Neural progenitor cell (in vitro differentiated cells): ENCODE data around the gene CLDN3. TPM values are rescaled to one million over a fixed set of nuclear protein-coding genes. Genes with fewer than 3 reads are reported as not detected.

Experiments
- DNase-seq: peaks from one replicate; pipeline ENCODE4 v3.0.0-alpha.2; 2016; ENCODE audit warnings: low spot score
- H2AFZ ChIP-seq: fragments of 200-600 bp; sonication (generic); replicated peaks from 2 replicates; pipeline ENCODE4 v1.6.1; 2016; ENCODE audit warnings: antibody characterized with exemption
- H3F3A ChIP-seq: fragments of 200-600 bp; sonication (generic); 2 replicates; pipeline ENCODE4 v1.6.1; 2016; ENCODE audit warnings: antibody characterized with exemption, low read depth
- H3K27ac ChIP-seq: fragments of 200-600 bp; sonication (generic); 2 replicates; pipeline ENCODE4 v1.5.1; 2016; ENCODE audit warnings: mild to moderate bottlenecking
- H3K27me3 ChIP-seq: fragments of 200-600 bp; sonication (generic); 2 replicates; pipeline ENCODE4 v1.6.1; 2016; ENCODE audit warnings: mild to moderate bottlenecking, moderate library complexity
- H3K36me3 ChIP-seq: fragments of 200-600 bp; sonication (generic); 2 replicates; pipeline ENCODE4 v1.5.1; 2016
- H3K4me1 ChIP-seq: fragments of 200-600 bp; sonication (generic); 2 replicates; pipeline ENCODE4 v1.6.1; 2016; ENCODE audit warnings: mixed run types
- H3K4me2 ChIP-seq: fragments of 200-600 bp; sonication (generic); 2 replicates; pipeline ENCODE4 v1.6.1; 2016
- H3K4me3 ChIP-seq: fragments of 200-600 bp; sonication (generic); 2 replicates; pipeline ENCODE4 v1.5.1; 2016
- H3K79me2 ChIP-seq: fragments of 200-600 bp; sonication (generic); 2 replicates; pipeline ENCODE4 v1.6.1; 2016; ENCODE audit warnings: low read depth
- H3K9ac ChIP-seq: fragments of 200-600 bp; sonication (generic); 2 replicates; pipeline ENCODE4 v1.6.1; 2016
- H3K9me3 ChIP-seq: fragments of 200-600 bp; sonication (generic); 2 replicates; pipeline ENCODE4 v1.5.1; 2016; ENCODE audit warnings: low read depth
- H4K20me1 ChIP-seq: fragments of 200-600 bp; sonication (generic); 2 replicates; pipeline ENCODE4 v1.6.1; 2016; ENCODE audit warnings: low read depth
- H3K27ac Mint-ChIP-seq: 3 replicates; pipeline ENCODE4 v1.8.0; 2021; ENCODE audit warnings: mixed read lengths
- H3K27me3 Mint-ChIP-seq: 2 replicates; pipeline ENCODE4 v1.8.0; 2022; ENCODE audit warnings: low read depth, mild to moderate bottlenecking, inconsistent platforms, moderate library complexity, mixed read lengths; ENCODE audit not compliant: insufficient read depth
- H3K36me3 Mint-ChIP-seq: 3 replicates; pipeline ENCODE4 v1.8.0; 2021; ENCODE audit warnings: mixed read lengths
- H3K4me1 Mint-ChIP-seq: 3 replicates; pipeline ENCODE4 v1.8.0; 2021; ENCODE audit warnings: mixed read lengths
- H3K4me3 Mint-ChIP-seq: 3 replicates; pipeline ENCODE4 v1.8.0; 2021; ENCODE audit warnings: mild to moderate bottlenecking, moderate library complexity, mixed read lengths
- H3K9me3 Mint-ChIP-seq: 3 replicates; pipeline ENCODE4 v1.8.0; 2020; ENCODE audit warnings: mixed read lengths
- CTCF ChIP-seq: fragments of 200-600 bp; sonication (generic); IDR thresholded peaks from 2 replicates; pipeline ENCODE4 v1.5.1; 2017; ENCODE audit warnings: antibody characterized with exemption, mild to moderate bottlenecking
- EZH2 ChIP-seq: fragments of 200-600 bp; sonication (generic); IDR thresholded peaks from 2 replicates; pipeline ENCODE4 v1.6.1; 2017; ENCODE audit warnings: antibody characterized with exemption, mild to moderate bottlenecking, moderate library complexity
- EZH2phosphoT487 ChIP-seq: fragments of 200-600 bp; sonication (generic); IDR thresholded peaks from 2 replicates; pipeline ENCODE4 v1.6.1; 2017; ENCODE audit warnings: antibody characterized with exemption
- total RNA-seq: library from RNA; depleted of rRNA; stranded (reverse); fragments of >200 nt; gene quantifications from 2 replicates; pipeline ENCODE4 v1.2.3, GENCODE V29; 2015; ENCODE audit warnings: low replicate concordance

The CLDN3 gene
- total RNA-seq, 1 donor from 2014 or later, result 1.6 TPM

GRCh38 chr7:73735528-73735905 lies 34.6 kb downstream of the CLDN3 start:
- TF ChIP-seq EZH2phosphoT487 (no peak), EZH2 (no peak), CTCF (no peak)
- no peak overlapping the region for H3K4me3 Mint-ChIP-seq
- no peak overlapping the region for H3K4me3 ChIP-seq
- H3K27me3 ChIP-seq, result no peaks in the 10 kb centered on the region
- no peak for DNase-seq
- no peaks in the 10 kb centered on the region for H3K9me3 Mint-ChIP-seq
- peaks cover 3% of the 10 kb centered on the region for H3K36me3 Mint-ChIP-seq
- H3K4me1 ChIP-seq, result peaks cover 3% of the 10 kb centered on the region
- H3K79me2 ChIP-seq, result peaks cover 5% of the 10 kb centered on the region
- no peak overlapping the region for H2AFZ ChIP-seq
- H3K27ac ChIP-seq, result no peak overlapping the region
- H3K36me3 ChIP-seq, result no peaks in the 10 kb centered on the region
- no peak overlapping the region for H3K9ac ChIP-seq
- H3F3A ChIP-seq, result peaks cover 16% of the 10 kb centered on the region
- peaks cover 7% of the 10 kb centered on the region for H4K20me1 ChIP-seq
- peaks cover 11% of the 10 kb centered on the region for H3K27me3 Mint-ChIP-seq
- H3K4me1 Mint-ChIP-seq, result peaks cover 18% of the 10 kb centered on the region
- H3K9me3 ChIP-seq, result no peaks in the 10 kb centered on the region
- H3K27ac Mint-ChIP-seq, result no peak overlapping the region
- H3K4me2 ChIP-seq, result no peak overlapping the region

GRCh38 chr7:73734619-73735527 lies 35.2 kb downstream of the CLDN3 start:
- H3K4me1 ChIP-seq, result no peaks in the 10 kb centered on the region
- H2AFZ ChIP-seq, result no peak overlapping the region
- no peak overlapping the region for H3K4me3 ChIP-seq
- peaks cover 3% of the 10 kb centered on the region for H3K36me3 Mint-ChIP-seq
- peak overlapping the region; percentile 21 for H3K4me3 Mint-ChIP-seq
- H3K79me2 ChIP-seq, result peaks cover 5% of the 10 kb centered on the region
- H3K27ac ChIP-seq, result no peak overlapping the region
- H3K27me3 Mint-ChIP-seq, result peaks cover 11% of the 10 kb centered on the region
- H3K4me2 ChIP-seq, result no peak overlapping the region
- peaks cover 13% of the 10 kb centered on the region for H3F3A ChIP-seq
- H4K20me1 ChIP-seq, result peaks cover 7% of the 10 kb centered on the region
- H3K27me3 ChIP-seq, result no peaks in the 10 kb centered on the region
- H3K9me3 Mint-ChIP-seq, result no peaks in the 10 kb centered on the region
- peak; percentile 90 for DNase-seq
- H3K9me3 ChIP-seq, result no peaks in the 10 kb centered on the region
- H3K27ac Mint-ChIP-seq, result no peak overlapping the region
- no peak overlapping the region for H3K9ac ChIP-seq
- TF ChIP-seq EZH2phosphoT487 (no peak), CTCF (peak; percentile 86)
- H3K4me1 Mint-ChIP-seq, result peaks cover 20% of the 10 kb centered on the region
- H3K36me3 ChIP-seq, result no peaks in the 10 kb centered on the region

- Mint-ChIP-seq H3K27ac (no peak overlapping the region), H3K27me3 (peaks cover 9% of the 10 kb centered on the region), H3K4me1 (peaks cover 14% of the 10 kb centered on the region), H3K4me3 (no peak overlapping the region), H3K9me3 (no peaks in the 10 kb centered on the region), H3K36me3 (peaks cover 3% of the 10 kb centered on the region)
- Histone ChIP-seq H3K27me3 (no peaks in the 10 kb centered on the region), H3K4me1 (no peaks in the 10 kb centered on the region), H3F3A (peaks cover 8% of the 10 kb centered on the region), H3K4me2 (no peak overlapping the region), H3K27ac (no peak overlapping the region), H3K9ac (no peak overlapping the region), H2AFZ (no peak overlapping the region), H3K9me3 (no peaks in the 10 kb centered on the region), H3K79me2 (no peaks in the 10 kb centered on the region), H4K20me1 (peaks cover 2% of the 10 kb centered on the region), H3K36me3 (no peaks in the 10 kb centered on the region), H3K4me3 (no peak overlapping the region)
- TF ChIP-seq EZH2 (no peak), EZH2phosphoT487 (no peak), CTCF (no peak)
- DNase-seq, result no peak
Observed at GRCh38 chr7:73732397-73732796, 37.7 kb downstream of the CLDN3 start.
